Panc1 (cell line): ENCODE data around the gene AGT. TPM values are rescaled to one million over a fixed set of nuclear protein-coding genes. Genes with fewer than 3 reads are reported as not detected.

Experiments used
- ATAC-seq: fragments of 200-7000 bp; cut with Tn5 transposase; 2 replicates; pipeline ENCODE4 v1.9.1; 2020; ENCODE audit warnings: mild to moderate bottlenecking, moderate library complexity
- BruUV-seq: library from RNA; stranded (reverse); fragments of 400-500 nt; replicated peaks from 2 replicates; lab custom pipeline; 2021; lab: Mats Ljungman, UMichigan
- CTCF ChIA-PET: fragments of 300-600 bp; sonication (Branson Sonifier 250); formaldehyde crosslinking; loops from one replicate; lab custom pipeline; 2022; ENCODE audit warnings: antibody characterized with exemption; lab: Charles Lee
- POLR2A ChIA-PET: fragments of 300-600 bp; sonication (Branson Sonifier 250); formaldehyde crosslinking; loops from one replicate; lab custom pipeline; 2022; ENCODE audit warnings: antibody characterized with exemption; lab: Charles Lee
- DNase-seq: peaks from one replicate; pipeline ENCODE4 v3.0.0-alpha.2; 2010; ENCODE audit warnings: low read depth, low spot score
- H3K27ac ChIP-seq: 2 replicates; pipeline ENCODE4 v1.5.1; 2011; ENCODE audit warnings: mild to moderate bottlenecking, low read length, inconsistent platforms
- H3K27me3 ChIP-seq: fragments of 200-500 bp; sonication (Bioruptor generic); 2 replicates; pipeline ENCODE4 v1.6.0; 2014; ENCODE audit warnings: low read length, inconsistent platforms; ENCODE audit not compliant: control insufficient read depth, insufficient read depth
- H3K36me3 ChIP-seq: fragments of 200-500 bp; sonication (Bioruptor generic); 2 replicates; pipeline ENCODE4 v1.5.1; 2014; ENCODE audit warnings: inconsistent platforms, mild to moderate bottlenecking, low read length, moderate library complexity; ENCODE audit not compliant: control insufficient read depth, insufficient read depth
- H3K4me1 ChIP-seq: 2 replicates; pipeline ENCODE4 v1.5.1; 2011; ENCODE audit warnings: inconsistent platforms, mild to moderate bottlenecking, low read length, moderate library complexity; ENCODE audit not compliant: control insufficient read depth, insufficient read depth
- H3K4me3 ChIP-seq, 2 experiments: 2 replicates each; pipeline ENCODE4 v1.5.1; 2011 to 2012; ENCODE audit warnings: low read depth in 2 of 2, low read length in 2 of 2, mild to moderate bottlenecking in 2 of 2, inconsistent platforms in 1 of 2, moderate library complexity in 1 of 2
- H3K9me3 ChIP-seq: fragments of 200-500 bp; sonication (Bioruptor generic); 2 replicates; pipeline ENCODE4 v1.5.1; 2014; ENCODE audit warnings: low read depth, mild to moderate bottlenecking, inconsistent platforms, low read length, moderate library complexity; ENCODE audit not compliant: control insufficient read depth, insufficient read depth
- CTCF ChIP-seq: fragments of 450-650 bp; IDR thresholded peaks from 2 replicates; pipeline ENCODE4 v1.5.1; 2017; ENCODE audit warnings: mild to moderate bottlenecking
- POLR2AphosphoS5 ChIP-seq: IDR thresholded peaks from 2 replicates; pipeline ENCODE4 v1.6.1; 2012; ENCODE audit warnings: mild to moderate bottlenecking, low read depth, low read length, moderate library complexity
- SIN3A ChIP-seq: IDR thresholded peaks from 2 replicates; pipeline ENCODE4 v1.6.1; 2012; ENCODE audit warnings: low read depth, mild to moderate bottlenecking, low read length, moderate library complexity, borderline replicate concordance; ENCODE audit not compliant: insufficient read depth
- TCF7L2 ChIP-seq: IDR thresholded peaks from 2 replicates; pipeline ENCODE4 v1.6.1; 2011; ENCODE audit warnings: mild to moderate bottlenecking, low read depth, low read length, inconsistent platforms
- in situ Hi-C: cut with HindIII; loops from 2 replicates; pipeline ENCODE4 v1.10.0; 2016; ENCODE audit warnings: low sequenced_read_pairs, low pct_unique_long_range_greater_than_20kb
- intact Hi-C: fragments of 100-400 bp; cut with micrococcal nuclease; formaldehyde crosslinking; loops from one replicate; pipeline ENCODE4 v1.10.0; 2022; ENCODE audit not compliant: unreplicated experiment
- total RNA-seq: library from RNA; stranded (reverse); gene quantifications from one replicate; pipeline ENCODE4 v1.2.1, GENCODE V29; 2021; ENCODE audit not compliant: unreplicated experiment
- TF ChIP-seq, protein P1 (sequence below), 2 experiments: IDR thresholded peaks; 2 replicates each; pipeline ENCODE4 v1.6.1; 2011 to 2012; ENCODE audit warnings: low read depth in 2 of 2, control low read depth in 1 of 2, low read length in 1 of 2, mild to moderate bottlenecking in 1 of 2, moderate library complexity in 1 of 2; ENCODE audit not compliant: insufficient read depth in 1 of 2

The AGT gene
- total RNA-seq, 1 experiment from 2014 or later, result 0.87 TPM

- in situ Hi-C loops (no loop called here), intact Hi-C loops (no loop called here)
- no peaks in the 10 kb centered on the region for H3K9me3 ChIP-seq
- ATAC-seq (peak; percentile 19), DNase-seq (no peak)
- no peaks in the 10 kb centered on the region for H3K4me1 ChIP-seq
- ChIA-PET CTCF (interaction anchor here (0.6 kb wide), 1 partner anchor 327 kb away, joined by 3 read pairs; the partner anchor contains the start of gene PGBD5), POLR2A (no interaction called here)
- TF ChIP-seq, protein P1, sequence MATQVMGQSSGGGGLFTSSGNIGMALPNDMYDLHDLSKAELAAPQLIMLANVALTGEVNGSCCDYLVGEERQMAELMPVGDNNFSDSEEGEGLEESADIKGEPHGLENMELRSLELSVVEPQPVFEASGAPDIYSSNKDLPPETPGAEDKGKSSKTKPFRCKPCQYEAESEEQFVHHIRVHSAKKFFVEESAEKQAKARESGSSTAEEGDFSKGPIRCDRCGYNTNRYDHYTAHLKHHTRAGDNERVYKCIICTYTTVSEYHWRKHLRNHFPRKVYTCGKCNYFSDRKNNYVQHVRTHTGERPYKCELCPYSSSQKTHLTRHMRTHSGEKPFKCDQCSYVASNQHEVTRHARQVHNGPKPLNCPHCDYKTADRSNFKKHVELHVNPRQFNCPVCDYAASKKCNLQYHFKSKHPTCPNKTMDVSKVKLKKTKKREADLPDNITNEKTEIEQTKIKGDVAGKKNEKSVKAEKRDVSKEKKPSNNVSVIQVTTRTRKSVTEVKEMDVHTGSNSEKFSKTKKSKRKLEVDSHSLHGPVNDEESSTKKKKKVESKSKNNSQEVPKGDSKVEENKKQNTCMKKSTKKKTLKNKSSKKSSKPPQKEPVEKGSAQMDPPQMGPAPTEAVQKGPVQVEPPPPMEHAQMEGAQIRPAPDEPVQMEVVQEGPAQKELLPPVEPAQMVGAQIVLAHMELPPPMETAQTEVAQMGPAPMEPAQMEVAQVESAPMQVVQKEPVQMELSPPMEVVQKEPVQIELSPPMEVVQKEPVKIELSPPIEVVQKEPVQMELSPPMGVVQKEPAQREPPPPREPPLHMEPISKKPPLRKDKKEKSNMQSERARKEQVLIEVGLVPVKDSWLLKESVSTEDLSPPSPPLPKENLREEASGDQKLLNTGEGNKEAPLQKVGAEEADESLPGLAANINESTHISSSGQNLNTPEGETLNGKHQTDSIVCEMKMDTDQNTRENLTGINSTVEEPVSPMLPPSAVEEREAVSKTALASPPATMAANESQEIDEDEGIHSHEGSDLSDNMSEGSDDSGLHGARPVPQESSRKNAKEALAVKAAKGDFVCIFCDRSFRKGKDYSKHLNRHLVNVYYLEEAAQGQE (IDR thresholded peaks at IDR 0.05; ENCODE audit: insufficient read depth in 1 of 2, low read depth in 2 of 2, low read length in 1 of 2), result no peak
- TF ChIP-seq TCF7L2 (no peak), CTCF (no peak), POLR2AphosphoS5 (no peak), SIN3A (no peak)
- H3K27ac ChIP-seq, result no peak overlapping the region
- H3K27me3 ChIP-seq, result no peaks in the 10 kb centered on the region
- H3K36me3 ChIP-seq, result no peaks in the 10 kb centered on the region; the same call in 1 of the 2 replicates
- no TSS peak for BruUV-seq
- no peak overlapping the region for H3K4me3 ChIP-seq
These were observed 39.8 kb upstream of the AGT start for GRCh38 chr1:230753586-230754251.

- no TSS peak for BruUV-seq
- Histone ChIP-seq H3K4me1 (no peaks in the 10 kb centered on the region), H3K36me3 (no peaks in the 10 kb centered on the region; the same call in 1 of the 2 replicates), H3K27ac (no peak overlapping the region), H3K9me3 (no peaks in the 10 kb centered on the region), H3K27me3 (no peaks in the 10 kb centered on the region), H3K4me3 (no peak overlapping the region)
- in situ Hi-C loops, result no loop called here
- ATAC-seq, result no peak; the same call in 1 of the 2 replicates
- intact Hi-C loops, result no loop called here
- ChIA-PET POLR2A (no interaction called here), CTCF (interaction anchor here (0.6 kb wide), 1 partner anchor 327 kb away, joined by 3 read pairs; the partner anchor contains the start of gene PGBD5)
- TF ChIP-seq CTCF (no peak), TCF7L2 (no peak), POLR2AphosphoS5 (no peak), SIN3A (no peak)
- TF ChIP-seq, protein P1 (IDR thresholded peaks at IDR 0.05; ENCODE audit: insufficient read depth in 1 of 2, low read depth in 2 of 2, low read length in 1 of 2), result no peak
- no peak for DNase-seq
These were observed 39.3 kb upstream of the AGT start for GRCh38 chr1:230753191-230753585.
